ACC112 (cell line): ENCODE data around the gene OSGIN1.
"Not testable (repeated sequence)": the region's sequence is repeated elsewhere in the genome, so short reads cannot be mapped to it uniquely, and the experiment has no call there.

ENCODE experiments used
- H2AFZ ChIP-seq: fragments of 200-600 bp; sonication (generic); one replicate; pipeline ENCODE4 v1.6.0; 2017; ENCODE audit warnings: antibody characterized with exemption, low read length; ENCODE audit not compliant: unreplicated experiment
- H3K27ac ChIP-seq: fragments of 200-600 bp; sonication (generic); 2 replicates; pipeline ENCODE4 v1.5.1; 2014; ENCODE audit warnings: low read depth, mild to moderate bottlenecking, antibody characterized with exemption, low read length, moderate library complexity
- H3K27me3 ChIP-seq: fragments of 200-600 bp; sonication (generic); 2 replicates; pipeline ENCODE4 v1.6.1; 2014; ENCODE audit warnings: mild to moderate bottlenecking, antibody characterized with exemption, low read length, moderate library complexity, mixed read lengths; ENCODE audit not compliant: insufficient read depth
- H3K36me3 ChIP-seq: fragments of 200-600 bp; sonication (generic); 2 replicates; pipeline ENCODE4 v1.6.1; 2016; ENCODE audit warnings: mild to moderate bottlenecking, antibody characterized with exemption, low read length, moderate library complexity, mixed read lengths; ENCODE audit not compliant: insufficient read depth
- H3K4me1 ChIP-seq: fragments of 200-600 bp; sonication (generic); one replicate; pipeline ENCODE4 v1.6.1; 2016; ENCODE audit warnings: low read length, mixed read lengths; ENCODE audit not compliant: insufficient read depth, unreplicated experiment, control insufficient read depth
- H3K4me3 ChIP-seq: fragments of 200-600 bp; sonication (generic); 2 replicates; pipeline ENCODE4 v1.5.1; 2014; ENCODE audit warnings: mild to moderate bottlenecking, low read depth, low read length
- H3K79me2 ChIP-seq: fragments of 200-600 bp; sonication (generic); one replicate; pipeline ENCODE4 v1.6.0; 2016; ENCODE audit warnings: low read length; ENCODE audit not compliant: control insufficient read depth, unreplicated experiment, insufficient read depth

The OSGIN1 gene

DNA sequence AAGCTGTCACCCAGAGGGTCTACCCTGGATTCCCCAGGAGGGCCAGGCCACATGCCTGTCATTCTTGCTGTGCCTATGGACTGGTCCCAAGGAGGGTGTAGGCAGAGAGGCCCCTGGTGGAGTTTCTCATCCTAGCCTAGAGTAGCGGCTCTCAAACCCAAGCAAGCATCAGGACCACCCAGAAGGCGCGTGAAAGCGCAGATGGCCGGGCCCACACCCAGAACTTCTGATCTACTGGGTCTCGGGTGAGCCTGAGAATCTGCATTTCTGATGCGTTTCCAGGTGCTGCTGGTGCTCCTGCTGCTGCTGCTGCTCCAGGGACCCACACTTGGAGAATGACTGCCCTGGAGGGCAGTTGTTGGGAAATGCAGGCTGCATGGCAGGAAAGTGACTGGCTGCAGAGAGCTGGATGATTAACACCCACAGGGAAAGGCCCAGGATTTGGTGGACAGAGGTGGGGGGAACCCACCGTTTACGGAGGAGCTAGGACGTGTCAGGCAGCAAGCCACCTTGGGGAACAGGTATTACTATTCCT lies 9.5 kb upstream of the OSGIN1 start:
- Histone ChIP-seq H3K79me2 (no peaks in the 10 kb centered on the region), H3K27ac (no peak overlapping the region), H3K27me3 (no peaks in the 10 kb centered on the region), H2AFZ (no peak overlapping the region), H3K36me3 (no peaks in the 10 kb centered on the region), H3K4me1 (no peaks in the 10 kb centered on the region), H3K4me3 (no peak overlapping the region)

DNA sequence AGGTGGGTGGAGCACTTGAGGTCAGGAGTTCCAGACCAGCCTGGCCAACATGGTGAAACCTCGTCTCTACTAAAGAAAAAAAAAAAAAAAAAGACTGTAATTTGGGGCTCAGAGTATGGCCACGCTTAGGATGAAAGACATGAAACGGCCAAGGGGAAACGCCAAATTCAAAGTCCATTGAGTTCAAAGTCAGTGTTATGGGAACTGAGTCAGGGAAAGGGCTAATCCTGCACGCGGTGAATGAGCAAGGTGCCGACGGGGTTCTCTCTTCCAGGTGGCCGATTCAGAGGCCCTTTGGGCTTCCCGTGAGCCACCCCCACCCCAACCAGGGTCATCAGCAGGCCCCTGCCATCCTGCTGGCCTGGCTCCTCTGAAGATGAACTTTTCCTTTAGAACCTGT lies 7.5 kb upstream of the OSGIN1 start:
- no peaks in the 10 kb centered on the region for H3K4me1 ChIP-seq
- H3K36me3 ChIP-seq, result no peaks in the 10 kb centered on the region
- H3K27me3 ChIP-seq, result no peaks in the 10 kb centered on the region
- no peak overlapping the region for H2AFZ ChIP-seq
- H3K4me3 ChIP-seq, result no peak overlapping the region
- no peaks in the 10 kb centered on the region for H3K79me2 ChIP-seq
- no peak overlapping the region for H3K27ac ChIP-seq

DNA sequence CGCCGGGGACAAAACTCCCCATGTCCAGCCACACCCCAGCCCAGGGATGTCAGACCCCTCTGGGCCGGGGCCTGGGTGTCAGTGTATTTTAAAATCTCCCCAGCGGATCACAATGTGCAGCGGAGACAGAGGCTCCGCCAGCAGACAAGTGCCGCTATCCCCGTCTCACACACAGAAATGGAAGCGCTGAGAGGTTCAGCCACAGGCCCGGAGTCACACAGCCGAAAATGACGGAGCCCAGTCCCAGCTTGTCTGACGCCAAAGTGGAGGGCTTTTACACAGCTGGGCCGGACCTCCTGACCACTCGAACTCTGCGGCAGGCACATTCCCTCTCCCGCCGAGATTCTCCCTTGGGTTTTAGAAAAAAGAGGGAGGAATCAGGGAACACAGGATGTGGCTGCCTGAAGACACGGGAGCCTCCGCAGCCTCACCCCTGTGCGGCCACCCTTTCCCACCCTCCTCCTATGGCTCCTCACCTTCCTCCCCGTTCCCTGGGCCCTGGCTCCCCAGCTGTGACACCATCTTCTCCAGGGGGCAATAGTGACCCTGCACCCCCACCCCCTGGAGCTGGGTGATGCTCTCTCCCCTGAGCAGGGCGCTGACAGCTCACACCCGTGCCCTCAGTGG lies 6.8 kb upstream of the OSGIN1 start:
- Histone ChIP-seq H3K4me1 (no peaks in the 10 kb centered on the region), H3K4me3 (no peak overlapping the region), H3K27ac (no peak overlapping the region), H2AFZ (no peak overlapping the region), H3K27me3 (no peaks in the 10 kb centered on the region), H3K36me3 (no peaks in the 10 kb centered on the region), H3K79me2 (no peaks in the 10 kb centered on the region)

DNA sequence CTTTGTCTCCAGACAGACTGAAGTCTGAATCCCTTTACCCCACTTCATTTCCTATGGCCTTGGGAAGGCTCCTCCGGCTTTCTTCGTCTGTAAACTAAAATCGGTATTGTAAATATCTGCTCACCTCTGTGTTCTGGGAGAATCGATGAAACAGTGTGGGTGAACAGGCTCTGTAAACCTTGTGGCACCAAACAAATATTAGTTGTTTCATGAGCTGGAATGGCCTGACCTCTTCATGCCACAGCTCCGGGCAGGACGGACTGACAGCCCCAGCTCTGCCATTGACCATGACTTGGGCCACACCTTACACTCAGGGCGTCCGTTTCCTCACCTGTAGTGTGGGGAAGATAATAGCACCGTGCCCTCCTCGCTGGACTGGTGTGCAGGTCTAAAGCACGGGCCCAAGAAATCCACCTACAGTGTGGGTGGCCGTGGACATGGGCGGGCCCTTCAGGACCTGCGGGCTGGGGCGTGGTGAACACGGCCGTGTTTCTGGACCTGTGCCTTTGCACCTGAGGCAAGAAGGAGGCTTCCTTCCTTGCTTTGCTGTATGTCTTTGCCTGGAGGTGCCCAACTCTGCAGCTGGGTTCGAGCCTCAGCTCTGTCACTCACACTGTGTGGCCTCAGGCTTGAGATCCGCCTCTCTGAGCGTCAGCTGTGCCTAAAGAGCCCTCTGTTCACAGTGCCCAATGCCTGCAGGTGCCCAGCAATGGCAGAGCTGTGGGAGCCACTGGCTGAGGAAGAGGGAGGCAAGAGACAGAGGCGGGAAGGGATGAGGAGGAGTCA lies 6.1 kb upstream of the OSGIN1 start:
- H3K27me3 ChIP-seq, result no peaks in the 10 kb centered on the region
- no peak overlapping the region for H3K4me3 ChIP-seq
- no peaks in the 10 kb centered on the region for H3K4me1 ChIP-seq
- no peak overlapping the region for H3K27ac ChIP-seq
- no peak overlapping the region for H2AFZ ChIP-seq
- no peaks in the 10 kb centered on the region for H3K36me3 ChIP-seq
- H3K79me2 ChIP-seq, result no peaks in the 10 kb centered on the region

DNA sequence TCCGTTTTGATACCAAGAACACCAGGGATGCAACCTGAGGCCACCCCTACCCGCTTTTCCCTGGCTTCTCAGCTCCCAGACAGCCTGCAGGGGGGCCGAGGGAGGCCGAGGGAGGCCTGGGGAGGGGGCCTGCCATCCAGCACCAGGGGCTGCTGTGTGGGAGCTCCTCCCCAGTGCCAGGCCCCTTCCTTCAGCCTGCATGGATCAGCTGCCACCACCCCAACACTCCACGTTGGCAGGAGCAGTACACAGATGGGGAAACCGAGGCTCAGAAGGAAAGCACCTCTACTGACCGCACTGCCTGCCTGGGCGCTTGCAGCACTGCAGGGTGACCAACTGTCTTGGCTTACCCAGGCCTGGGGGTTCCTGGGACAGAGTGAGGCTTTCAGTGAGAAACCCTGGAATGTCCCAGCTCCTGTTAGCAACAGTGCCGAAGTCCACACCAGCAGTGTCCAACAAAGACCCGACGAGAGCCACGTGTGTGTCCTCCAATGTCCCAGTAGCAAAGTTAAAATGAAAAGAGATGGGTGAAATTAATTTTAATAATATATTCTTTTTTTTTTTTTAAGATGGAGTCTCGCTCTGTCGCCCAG lies 5.3 kb upstream of the OSGIN1 start:
- Histone ChIP-seq H3K4me1 (peaks cover 4% of the 10 kb centered on the region), H3K4me3 (no peak overlapping the region), H3K36me3 (no peaks in the 10 kb centered on the region), H3K27ac (no peak overlapping the region), H3K27me3 (no peaks in the 10 kb centered on the region), H2AFZ (no peak overlapping the region), H3K79me2 (no peaks in the 10 kb centered on the region)

DNA sequence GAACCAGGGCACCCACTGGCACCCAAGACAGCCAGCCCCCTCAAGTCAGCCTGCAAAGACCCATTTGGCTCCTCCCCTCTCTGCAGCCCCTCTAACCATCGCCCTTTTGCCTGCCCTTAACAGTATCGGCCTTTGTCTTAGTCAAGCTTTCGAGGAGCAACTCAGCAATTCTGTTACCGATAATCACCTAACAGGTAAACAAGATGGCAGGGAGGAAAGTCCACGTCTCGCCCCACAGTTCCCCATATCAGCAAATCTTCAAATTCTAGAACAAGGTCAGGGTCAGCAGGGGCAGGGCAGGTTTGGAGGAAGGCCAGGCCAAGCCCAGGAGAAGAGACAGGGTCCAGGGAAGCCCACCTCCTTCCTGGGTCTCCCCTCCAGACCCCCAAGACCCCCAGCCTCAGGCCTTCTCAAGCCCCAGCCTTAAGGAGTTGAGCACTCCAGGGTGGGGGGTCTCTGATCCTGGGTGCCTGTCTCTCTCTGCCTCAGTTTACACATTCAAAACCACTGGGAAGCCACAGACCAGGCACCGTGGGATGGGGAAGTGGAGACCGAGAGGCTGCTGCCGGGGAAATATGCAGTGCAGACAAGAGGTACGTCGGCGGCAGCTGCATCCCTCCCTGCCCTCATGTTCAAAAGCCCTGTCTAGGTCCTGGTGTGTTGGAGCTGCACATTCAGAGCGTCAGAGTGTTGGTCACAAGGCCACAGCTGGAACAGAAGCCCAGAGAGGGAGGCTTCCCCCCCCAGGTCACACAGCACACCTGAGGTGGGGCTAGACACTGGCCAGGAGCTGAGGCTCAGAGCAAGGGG lies 3.9 kb upstream of the OSGIN1 start:
- Histone ChIP-seq H3K27ac (no peak overlapping the region), H3K79me2 (no peaks in the 10 kb centered on the region), H3K4me3 (no peak overlapping the region), H3K27me3 (no peaks in the 10 kb centered on the region), H3K36me3 (no peaks in the 10 kb centered on the region), H3K4me1 (peaks cover 10% of the 10 kb centered on the region), H2AFZ (no peak overlapping the region)

DNA sequence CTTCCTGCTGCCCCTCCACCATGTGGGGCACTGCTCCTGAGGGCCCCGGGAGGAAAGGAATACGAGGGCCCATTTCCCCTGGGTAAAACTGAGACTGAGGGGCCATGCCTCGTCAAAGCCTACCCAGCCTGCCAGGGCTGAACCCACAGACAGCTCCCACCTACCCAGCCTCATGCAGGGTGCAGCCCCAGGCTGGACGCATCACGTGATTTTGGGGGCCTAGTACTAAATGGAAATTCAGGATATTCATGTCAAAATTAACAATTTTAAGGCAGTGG lies 3.4 kb upstream of the OSGIN1 start:
- Histone ChIP-seq H3K4me3 (no peak overlapping the region), H3K36me3 (no peaks in the 10 kb centered on the region), H3K79me2 (peaks cover under 1% of the 10 kb centered on the region), H3K27me3 (no peaks in the 10 kb centered on the region), H2AFZ (no peak overlapping the region), H3K27ac (no peak overlapping the region), H3K4me1 (peaks cover 15% of the 10 kb centered on the region)

DNA sequence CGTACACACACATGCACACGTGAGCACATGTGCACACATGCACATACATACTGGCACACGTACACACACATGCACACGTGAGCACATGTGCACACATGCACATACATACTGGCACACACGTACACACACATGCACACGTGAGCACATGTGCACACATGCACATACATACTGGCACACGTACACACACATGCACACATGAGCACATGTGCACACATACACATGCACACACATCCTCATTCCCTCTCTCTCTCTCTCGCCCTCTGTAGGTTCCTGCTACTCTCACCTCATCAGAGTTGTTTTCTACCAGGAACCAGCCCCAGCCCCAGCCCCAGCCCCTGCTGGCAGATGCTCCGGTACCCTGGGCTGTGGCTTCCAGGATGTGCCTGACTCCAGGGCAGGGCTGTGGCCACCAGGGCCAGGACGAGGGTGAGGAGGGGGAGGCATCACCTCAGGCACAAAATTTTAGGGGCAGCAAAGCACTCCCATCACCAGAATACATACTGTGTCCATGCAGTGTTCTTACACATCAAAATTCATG lies 2.1 kb upstream of the OSGIN1 start:
- H3K27me3 ChIP-seq, H3K79me2 ChIP-seq, H3K36me3 ChIP-seq, H3K4me3 ChIP-seq, H3K27ac ChIP-seq, H2AFZ ChIP-seq: not testable (repeated sequence)
- H3K4me1 ChIP-seq, result peaks cover 23% of the 10 kb centered on the region

DNA sequence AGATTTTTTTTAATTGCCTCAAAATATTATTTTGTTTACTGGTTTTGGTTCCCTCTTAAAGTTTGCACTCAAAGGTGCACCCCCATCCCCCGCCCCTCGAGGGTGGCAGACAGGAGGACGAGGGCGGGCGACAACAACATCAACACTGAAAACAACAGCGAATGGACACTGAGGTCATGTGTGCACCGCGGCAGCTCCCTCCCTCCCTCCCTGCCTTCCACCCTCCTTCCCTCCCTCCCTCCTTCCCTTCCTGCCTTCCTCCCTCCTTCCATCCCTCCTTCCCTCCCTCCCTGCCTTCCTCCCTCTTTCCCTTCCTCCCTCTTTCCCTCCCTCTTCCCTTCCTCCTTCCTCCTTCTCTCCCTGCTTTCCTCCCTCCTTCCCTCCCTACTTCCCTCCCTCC lies 1.5 kb upstream of the OSGIN1 start:
- no peak overlapping the region for H3K27ac ChIP-seq
- no peak overlapping the region for H2AFZ ChIP-seq
- peaks cover 8% of the 10 kb centered on the region for H3K79me2 ChIP-seq
- no peaks in the 10 kb centered on the region for H3K36me3 ChIP-seq
- no peak overlapping the region for H3K4me3 ChIP-seq
- H3K4me1 ChIP-seq, result peaks cover 23% of the 10 kb centered on the region
- H3K27me3 ChIP-seq, result no peaks in the 10 kb centered on the region

DNA sequence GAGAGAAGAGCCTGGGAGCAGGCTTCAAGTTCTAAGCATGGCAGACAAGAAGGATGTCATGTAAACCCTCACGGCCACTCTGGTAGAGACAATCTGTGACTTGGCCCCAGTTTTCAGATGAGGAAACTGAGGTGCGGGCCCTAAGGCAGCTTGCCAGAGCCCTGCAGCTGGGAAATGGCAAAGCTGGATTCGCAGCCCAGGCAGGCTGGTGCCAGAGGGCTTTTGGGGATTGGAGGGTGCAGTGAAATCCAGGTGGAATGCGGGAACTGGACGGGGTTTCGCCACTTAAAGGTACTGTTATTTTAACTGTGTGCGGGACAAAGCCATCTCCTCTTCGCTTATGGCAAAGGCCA lies 477 bp upstream of the OSGIN1 start:
- Histone ChIP-seq H3K36me3 (no peaks in the 10 kb centered on the region), H3K4me3 (peak overlapping the region; percentile 85), H3K27ac (peak overlapping the region; percentile 65), H3K4me1 (peaks cover 23% of the 10 kb centered on the region), H2AFZ (peak overlapping the region; percentile 83), H3K27me3 (no peaks in the 10 kb centered on the region), H3K79me2 (peaks cover 8% of the 10 kb centered on the region)
